ENCODE results near the gene MCTP2.

MCTP2 gene

GRCh38 chr15:94263341-94264273 lies 32.2 kb downstream of the MCTP2 start:
- DNase-seq: no peak

GRCh38 chr15:94265009-94265408 lies 33.6 kb downstream of the MCTP2 start:
- no peak for DNase-seq

- DNase-seq: no peak
Observed at GRCh38 chr15:94265982-94266381, 34.6 kb downstream of the MCTP2 start.

GRCh38 chr15:94266789-94267188 lies 35.4 kb downstream of the MCTP2 start:
- DNase-seq: no peak

- no peak for DNase-seq
Observed at GRCh38 chr15:94269954-94270353, 38.6 kb downstream of the MCTP2 start.

- DNase-seq: no peak
Observed at GRCh38 chr15:94270570-94270969, 39.2 kb downstream of the MCTP2 start.

GRCh38 chr15:94272251-94272898 lies 41.0 kb downstream of the MCTP2 start:
- DNase-seq: no peak

GRCh38 chr15:94273826-94274225 lies 42.5 kb downstream of the MCTP2 start:
- DNase-seq: no peak

- no peak for DNase-seq
Observed at GRCh38 chr15:94274745-94275144, 43.4 kb downstream of the MCTP2 start.

- no peak for DNase-seq
Observed at GRCh38 chr15:94277485-94277884, 46.1 kb downstream of the MCTP2 start.

GRCh38 chr15:94279736-94280135 lies 48.4 kb downstream of the MCTP2 start:
- no peak for DNase-seq

- no peak for DNase-seq
Observed at GRCh38 chr15:94280301-94280700, 48.9 kb downstream of the MCTP2 start.

- no peak for DNase-seq
Observed at GRCh38 chr15:94282269-94283250, 51.2 kb downstream of the MCTP2 start.

GRCh38 chr15:94286583-94286982 lies 55.2 kb downstream of the MCTP2 start:
- DNase-seq: no peak

GRCh38 chr15:94287794-94288246 lies 56.5 kb downstream of the MCTP2 start:
- DNase-seq: peak; percentile 33 to 49

- no peak for DNase-seq
Observed at GRCh38 chr15:94290730-94291129, 59.4 kb downstream of the MCTP2 start.

GRCh38 chr15:94293411-94294402 lies 62.3 kb downstream of the MCTP2 start:
- DNase-seq: no peak

- no peak for DNase-seq
Observed at GRCh38 chr15:94294556-94294955, 63.2 kb downstream of the MCTP2 start.

- DNase-seq: no peak
Observed at GRCh38 chr15:94295275-94295674, 63.9 kb downstream of the MCTP2 start.

GRCh38 chr15:94296717-94297116 lies 65.4 kb downstream of the MCTP2 start:
- no peak for DNase-seq

- DNase-seq: no peak
Observed at GRCh38 chr15:94297558-94297957, 66.2 kb downstream of the MCTP2 start.

- DNase-seq: no peak
Observed at GRCh38 chr15:94298364-94298763, 67.0 kb downstream of the MCTP2 start.

All from activated CD4-positive, alpha-beta T cell treated with anti-CD3 and anti-CD28 coated beads, Interleukin-2, amount 50 U/mL, for 48 hours (primary cell).